Stimulated activated CD4-positive, alpha-beta T cell treated with anti-CD3 and anti-CD28 coated beads, Interleukin-1b, Interleukin-23, amount 100 ng/mL, for 24 hours (primary cell): ENCODE data around the gene PLCB4.

ENCODE experiments used
- DNase-seq, 4 experiments: peaks; one replicate each; pipeline ENCODE4 v3.0.0-alpha.2; 2020; ENCODE audit warnings: low read depth in 4 of 4, low spot score in 1 of 4

PLCB4 gene

DNA sequence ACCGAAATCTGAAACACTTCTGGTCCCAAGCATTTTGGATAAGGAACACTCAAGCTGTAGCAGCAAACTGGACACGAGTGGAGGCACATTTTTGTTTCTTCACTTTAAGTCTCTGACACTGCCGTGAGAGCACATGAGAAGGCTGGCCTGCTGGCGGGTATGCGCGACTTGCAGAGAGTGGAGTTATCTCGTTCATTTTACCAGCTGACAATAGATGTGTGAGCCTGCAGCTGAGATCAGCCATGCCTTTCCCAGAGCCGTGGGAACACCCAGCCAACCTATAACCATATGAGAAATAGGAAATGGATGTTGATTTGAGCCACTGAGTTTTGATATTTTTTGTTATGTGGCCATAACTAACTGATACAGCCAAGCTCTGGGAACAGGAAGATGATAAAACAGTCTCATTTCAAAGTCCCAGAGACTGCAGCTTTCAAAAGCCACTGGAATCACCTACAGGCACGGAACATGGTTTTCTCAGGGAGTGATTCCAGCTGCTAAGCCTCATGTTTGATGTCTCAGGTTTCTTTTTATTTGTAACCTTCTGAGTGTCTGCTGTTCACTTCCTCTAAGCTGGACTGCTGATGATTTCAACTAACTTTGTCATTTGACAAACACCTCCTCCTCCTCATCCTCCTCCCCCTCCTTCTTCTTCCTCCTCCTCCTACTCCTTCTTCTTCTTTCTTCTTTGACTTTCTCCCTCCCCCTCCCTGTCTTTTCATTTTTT lies 416.9 kb downstream of the PLCB4 start:
- DNase-seq, result no peak

DNA sequence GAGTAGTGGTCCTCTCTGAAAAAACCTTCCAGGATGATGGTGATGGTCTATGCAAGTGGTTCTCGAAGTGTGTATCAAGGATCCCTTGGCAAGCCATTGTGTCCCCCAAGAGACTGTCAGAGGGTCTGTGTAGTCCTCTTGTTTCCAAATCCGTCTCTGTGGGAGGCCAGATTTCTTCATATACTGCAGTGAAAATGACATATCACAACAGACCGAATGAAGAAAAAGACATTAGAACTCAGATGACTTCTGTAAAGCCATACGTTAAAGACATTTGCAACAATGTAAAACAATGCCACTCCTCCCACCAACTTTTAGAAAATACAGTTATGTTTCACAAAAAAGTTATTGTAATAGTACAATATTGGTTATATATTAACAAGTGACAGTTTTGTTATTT lies 418.3 kb downstream of the PLCB4 start:
- DNase-seq, result no peak

DNA sequence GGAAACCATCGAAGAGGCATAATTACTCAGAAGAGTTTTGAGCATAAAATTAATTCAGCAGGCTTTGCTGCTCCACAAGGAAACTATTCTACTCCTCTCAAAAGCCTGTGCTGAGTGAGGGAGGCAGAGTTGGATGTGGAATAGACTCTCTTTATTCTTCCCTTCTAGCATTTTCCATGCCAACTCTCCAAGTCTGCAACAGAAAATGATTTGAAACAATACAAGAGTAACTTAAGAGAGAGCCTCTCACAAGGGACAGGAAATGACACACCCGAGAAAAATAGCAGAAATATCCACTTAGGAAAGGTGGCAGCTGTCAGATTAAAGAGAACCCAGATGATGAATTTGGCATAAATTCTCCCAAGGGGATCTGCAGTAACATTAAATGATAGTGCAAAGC lies 419.2 kb downstream of the PLCB4 start:
- DNase-seq, result no peak

DNA sequence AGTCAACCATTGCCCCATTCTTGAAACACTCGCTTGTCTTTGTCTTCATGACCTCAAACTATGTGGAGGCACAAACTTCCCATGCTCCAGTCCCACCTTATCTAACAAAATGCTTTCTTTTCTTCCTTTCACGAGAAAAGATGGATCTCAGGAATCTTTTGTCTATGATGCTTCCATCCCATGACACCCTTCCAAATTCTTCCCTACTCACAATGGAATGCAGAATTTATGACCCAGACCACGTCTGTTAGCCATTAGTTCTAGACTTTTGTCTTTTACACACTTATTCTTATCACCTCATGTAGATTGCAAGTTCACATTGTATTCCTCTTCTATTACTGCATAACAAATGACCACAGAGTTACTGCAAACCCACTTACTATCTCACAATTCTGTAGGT lies 421.3 kb downstream of the PLCB4 start:
- DNase-seq, result no peak

DNA sequence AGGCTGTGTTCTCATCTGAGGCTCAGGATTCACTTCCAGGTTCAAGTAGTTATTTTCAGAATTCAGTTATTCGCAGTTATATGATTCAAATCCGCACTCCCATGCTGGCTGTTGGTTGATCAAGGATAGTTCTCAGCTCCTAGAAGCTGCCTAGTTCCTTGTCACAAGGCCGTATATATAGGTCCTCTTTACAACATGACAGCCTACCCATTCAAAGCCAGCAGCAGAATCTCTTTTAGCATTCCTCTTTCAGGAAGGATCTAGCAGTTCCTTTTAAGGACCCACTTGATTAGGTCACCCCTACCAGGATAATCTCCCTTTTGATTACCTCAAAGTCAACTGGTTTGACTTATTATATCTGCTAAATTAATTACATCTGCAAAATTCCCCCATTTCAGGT lies 421.7 kb downstream of the PLCB4 start:
- no peak for DNase-seq

DNA sequence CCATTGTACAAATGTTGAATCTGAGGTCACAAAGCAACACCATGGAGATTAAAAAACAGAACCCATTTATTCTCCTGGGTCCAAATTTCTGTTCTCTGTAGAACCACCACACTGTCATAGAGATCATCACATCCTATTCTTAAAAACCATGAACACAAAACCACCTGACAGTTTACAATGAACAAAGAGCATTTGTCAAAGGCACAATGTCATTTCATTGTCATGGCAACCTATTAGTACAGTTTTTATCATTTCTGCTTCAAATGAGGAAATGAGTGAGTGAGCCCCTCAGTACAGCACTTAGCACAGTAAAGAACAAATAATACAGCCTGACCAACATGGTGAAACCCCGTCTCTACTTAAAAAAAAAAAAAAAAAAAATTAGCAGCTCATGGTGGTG lies 422.4 kb downstream of the PLCB4 start:
- no peak for DNase-seq

DNA sequence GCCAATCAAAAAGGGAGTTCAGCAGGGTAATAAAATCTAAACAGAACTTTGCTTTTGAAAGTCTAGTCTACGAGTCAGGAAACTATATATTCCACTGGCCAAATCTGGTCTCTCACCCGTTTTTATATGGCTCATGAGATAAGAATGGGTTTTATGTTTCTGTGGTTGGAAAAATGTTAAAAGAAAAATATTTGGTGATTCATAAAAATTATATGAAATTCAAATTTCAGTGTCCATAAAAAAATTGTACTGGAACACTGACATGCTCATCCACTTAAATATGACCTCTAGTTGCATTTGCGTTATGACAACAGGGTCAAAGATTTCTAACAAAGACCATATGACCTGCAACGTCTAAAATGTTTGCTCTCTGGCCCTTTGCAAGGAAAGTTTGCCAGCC lies 423.2 kb downstream of the PLCB4 start:
- DNase-seq, result no peak

DNA sequence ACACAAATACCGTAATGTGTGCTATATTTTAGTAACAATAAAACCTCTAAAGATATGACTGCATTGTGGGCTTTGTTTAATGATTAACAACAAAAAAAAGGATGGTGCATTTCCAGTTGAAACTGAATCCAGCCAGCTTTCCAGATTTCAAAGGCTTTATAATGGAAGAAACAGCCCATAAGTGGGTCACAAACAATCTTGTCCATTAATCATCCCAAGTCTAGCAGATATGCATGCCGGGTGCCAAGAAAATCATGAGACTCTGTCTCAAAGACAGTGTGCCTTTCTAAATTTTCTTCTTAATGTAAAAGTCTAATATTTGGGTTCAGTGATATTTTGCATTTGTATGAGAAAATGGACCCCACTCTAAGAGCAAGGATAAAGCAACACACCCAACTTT lies 424.9 kb downstream of the PLCB4 start:
- no peak for DNase-seq

DNA sequence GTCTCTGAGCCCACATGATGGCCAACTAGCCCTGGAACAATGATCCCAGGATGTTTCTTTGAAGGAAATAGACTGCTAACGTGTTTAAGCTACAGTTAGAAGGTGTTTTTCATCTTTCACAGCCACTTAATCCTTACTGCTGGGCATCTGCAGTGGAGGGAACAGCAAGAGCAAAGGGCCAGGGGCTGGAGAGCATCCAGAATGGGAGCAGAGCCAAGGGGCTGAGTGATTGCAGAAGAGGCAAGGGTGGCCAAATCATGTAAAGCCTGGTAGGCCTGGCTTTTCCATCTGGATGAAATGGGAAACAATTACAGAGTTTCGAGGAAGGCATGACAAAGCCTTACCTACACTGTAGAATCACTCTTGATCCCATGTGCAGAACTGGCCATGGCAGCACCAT lies 426.8 kb downstream of the PLCB4 start:
- no peak for DNase-seq

DNA sequence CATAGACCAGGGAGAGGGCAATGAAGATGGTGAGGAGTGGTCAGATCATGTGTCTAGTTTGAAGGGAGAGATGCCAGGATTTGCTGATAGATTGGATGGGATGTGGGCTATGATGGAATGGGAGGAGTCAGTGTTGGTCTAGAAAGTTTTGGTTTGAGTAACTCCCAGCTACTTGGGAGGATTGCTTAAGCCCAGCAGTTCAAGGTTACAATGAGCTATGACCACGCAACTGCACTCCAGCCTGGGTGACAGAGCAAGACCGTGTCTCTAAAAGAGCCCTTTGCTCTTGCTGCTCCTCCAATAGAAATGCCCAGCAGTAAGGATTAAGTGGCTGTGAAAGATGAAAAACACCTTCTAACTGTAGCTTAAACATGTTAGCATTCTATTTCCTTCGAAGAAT lies 427.3 kb downstream of the PLCB4 start:
- DNase-seq, result no peak

DNA sequence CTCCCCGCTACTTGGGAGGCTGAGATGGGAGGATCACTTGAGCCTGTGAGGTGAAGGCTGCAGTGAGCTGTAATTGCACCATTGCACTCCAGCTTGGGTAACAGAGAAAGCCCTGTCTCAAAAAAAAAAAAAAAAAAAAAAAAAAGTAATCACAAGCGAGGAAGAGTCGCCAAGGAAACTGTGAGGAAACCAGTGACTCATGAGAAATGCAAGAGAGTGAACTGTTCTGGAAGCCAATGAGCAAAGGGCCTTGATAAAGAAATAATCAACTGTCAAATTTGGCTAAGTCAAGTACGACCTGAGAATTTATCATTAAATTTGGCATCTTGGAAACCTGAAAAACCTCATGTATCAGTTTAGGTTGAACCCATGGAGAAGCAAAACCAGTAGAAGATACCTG lies 429.4 kb downstream of the PLCB4 start:
- DNase-seq, result no peak

DNA sequence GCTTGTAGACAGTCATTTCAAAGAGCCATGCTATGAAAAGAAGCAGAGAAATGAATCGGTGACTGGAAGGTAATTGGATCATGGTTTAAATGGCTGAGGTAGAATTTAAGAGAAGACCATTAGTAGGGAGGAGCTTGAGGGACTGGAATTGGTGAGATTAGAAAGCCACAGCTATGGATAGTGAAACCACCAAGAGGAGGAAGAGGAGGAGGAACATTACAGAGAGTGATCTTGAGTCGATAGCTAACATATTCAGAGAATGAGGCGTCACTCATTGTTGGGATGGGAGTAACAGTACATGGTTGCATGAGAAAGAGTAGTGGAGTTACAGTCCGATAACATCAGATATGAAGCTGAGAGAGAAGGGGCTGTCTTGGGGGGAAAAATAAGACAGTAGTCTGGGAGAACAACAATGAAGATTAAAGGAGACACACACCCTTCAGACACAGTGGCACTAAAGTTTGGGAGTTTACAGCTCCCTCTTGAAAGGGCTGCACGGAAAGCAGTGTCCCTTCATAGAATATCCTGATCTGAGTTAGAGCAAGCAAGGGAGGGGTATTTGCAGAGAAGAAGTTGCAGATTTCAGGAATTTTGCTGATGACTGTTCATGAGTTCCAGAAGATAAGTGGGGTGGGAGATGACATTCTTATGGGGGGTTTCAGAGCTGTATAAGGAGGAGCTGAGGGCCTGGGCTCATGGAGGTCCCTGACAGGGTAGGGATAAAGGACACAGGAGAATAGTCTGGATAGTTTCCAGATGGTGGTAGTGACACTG lies 430.4 kb downstream of the PLCB4 start:
- DNase-seq, result no peak

DNA sequence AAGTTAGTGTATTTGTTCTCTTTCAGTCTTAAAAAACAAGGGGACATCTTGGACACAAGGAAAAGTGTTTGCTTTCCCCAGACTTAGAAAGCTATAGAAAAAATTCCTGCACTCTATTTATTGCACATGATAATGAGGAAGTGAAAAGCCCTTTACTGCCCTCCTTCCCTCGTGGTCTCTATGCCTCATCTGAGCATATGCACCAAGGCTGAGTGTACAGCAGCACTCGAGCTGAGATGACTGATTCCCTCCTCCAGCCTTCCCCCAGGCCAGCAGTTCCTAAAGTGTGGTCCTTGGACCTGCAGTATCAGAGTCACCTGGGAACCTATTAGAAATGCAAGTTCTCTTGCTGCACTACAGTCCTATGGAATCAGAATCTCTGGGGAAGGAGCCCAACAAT lies 431.2 kb downstream of the PLCB4 start:
- DNase-seq, result no peak

DNA sequence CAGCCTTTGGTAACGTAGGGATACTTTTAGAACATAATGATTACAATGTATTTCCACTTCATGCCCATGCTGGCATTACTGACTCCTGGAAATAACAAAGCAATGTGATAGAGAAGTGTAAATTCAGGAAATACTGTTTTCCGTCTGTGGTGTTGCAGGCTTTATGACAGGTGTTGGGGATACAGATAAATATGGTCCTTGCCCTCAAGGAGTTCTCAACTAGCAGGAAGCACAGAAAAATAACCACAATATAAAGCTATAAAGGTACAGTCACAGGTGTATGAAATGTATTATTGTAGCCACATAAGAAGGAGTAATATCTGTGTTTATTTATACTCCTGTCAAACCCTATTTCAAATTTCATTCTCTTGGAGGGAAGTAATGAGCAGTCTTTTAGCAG lies 432.6 kb downstream of the PLCB4 start:
- DNase-seq, result no peak

DNA sequence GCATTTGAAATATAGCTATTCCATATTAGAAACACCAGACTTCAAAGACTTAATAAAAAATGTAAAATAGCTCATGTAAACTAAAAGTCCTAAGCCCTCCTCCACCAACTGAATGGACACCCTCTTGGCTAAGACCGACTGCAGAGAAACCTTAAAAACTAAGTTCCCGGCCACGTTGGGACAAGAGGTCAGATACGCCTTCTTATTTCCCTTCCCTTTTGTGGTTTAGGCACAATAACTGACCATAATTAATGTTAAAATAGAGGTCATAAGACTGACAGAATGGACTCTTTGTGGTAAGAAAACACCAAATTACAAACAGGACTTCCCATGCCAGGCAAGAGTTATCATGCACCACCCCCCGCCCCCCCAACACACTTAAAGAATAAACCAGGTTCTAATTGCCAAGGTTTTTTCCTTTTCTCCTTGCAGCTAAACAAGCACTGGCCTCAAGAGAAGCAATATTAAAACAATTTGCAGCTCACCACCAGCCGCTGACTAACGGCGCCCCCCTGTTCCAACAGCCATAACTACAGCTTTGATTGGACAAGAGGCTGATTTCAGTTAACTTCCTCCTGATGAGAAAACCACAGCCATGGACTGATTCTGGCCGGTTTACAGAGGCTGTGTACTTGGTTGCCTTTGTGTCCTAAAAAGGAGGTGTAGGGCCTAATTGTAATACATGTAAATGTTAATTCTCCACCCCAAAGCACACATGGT lies 434.8 kb downstream of the PLCB4 start:
- DNase-seq, result no peak

DNA sequence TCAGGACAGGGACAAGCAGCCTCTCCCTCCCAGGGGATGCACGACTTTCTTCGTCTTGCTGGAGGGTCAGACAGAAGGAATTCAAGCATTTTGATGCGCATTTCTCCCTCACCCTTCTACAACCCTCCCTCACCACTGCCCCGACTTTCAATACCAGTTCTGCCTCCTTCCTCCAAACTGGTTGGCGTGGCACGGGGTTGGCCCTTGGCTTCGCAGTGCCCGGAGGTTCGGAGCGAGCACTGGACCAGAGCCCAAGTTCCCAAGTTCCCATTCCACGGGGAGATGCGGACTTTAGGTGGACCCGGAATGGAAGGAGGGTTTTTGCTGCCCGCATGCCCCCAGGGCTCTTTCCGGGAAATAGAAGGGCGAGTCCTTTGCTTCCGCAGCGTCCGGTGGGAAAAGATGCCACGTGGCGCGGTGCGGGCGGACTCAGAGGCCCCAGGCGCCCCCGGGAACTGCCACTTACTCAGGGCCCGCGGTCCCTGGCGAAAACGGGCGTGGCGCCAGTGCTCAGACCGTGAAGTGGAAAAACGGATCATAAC lies 437.5 kb downstream of the PLCB4 start:
- no peak for DNase-seq

DNA sequence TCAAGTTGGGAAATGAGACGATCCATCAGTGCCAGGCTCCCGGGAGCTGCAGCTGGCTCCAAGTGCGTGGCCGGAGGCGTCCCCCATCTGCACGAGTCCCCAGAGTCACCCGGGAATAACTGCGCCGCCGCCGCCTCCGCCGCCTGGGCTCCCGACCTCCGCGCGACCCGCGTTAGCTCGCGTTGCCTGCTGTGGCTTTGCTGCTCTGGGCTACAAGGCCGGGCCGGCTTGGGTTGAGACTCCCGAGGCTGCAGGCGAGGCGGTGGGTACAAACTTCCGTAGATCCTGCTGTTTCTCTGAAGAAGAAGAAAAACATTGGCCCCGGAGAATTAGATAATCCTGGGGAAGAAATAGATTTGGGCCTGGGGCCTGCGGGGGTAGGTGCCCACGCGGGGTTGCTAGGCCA lies 438.1 kb downstream of the PLCB4 start:
- DNase-seq, result no peak

DNA sequence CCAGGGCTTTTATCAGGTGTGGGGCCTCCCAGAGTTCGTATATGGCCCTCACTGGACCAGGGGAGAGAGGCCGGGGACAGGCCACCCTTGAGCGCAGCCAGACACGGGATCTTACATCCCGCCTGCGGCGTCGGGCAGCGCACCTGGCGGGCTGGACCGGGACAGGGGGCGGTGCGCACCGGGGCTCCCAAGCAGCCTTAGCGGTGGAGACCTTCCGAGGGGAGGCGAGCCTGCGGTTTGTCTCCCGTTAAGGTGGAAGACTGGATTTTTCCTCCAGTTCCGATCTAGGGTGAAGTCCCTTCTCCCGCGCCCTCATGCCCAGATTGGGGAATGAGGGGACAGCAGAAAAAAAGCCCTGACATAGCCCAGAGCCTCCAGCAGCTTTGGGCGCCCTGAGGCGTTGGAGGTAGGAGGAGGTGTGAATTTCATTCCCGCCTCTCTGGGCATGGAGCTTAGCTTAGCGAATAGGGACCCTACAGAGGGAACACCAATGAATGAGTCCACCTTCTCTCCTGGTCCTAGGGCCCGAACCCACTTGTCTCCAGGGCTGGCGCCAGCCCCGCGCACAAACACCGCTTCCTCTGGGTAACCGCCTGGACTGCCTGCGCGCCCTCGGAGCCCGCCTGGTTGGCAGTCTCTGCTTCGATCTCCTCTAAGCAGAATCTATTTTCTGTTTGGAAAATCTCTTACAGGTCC lies 438.8 kb downstream of the PLCB4 start:
- DNase-seq, result no peak

DNA sequence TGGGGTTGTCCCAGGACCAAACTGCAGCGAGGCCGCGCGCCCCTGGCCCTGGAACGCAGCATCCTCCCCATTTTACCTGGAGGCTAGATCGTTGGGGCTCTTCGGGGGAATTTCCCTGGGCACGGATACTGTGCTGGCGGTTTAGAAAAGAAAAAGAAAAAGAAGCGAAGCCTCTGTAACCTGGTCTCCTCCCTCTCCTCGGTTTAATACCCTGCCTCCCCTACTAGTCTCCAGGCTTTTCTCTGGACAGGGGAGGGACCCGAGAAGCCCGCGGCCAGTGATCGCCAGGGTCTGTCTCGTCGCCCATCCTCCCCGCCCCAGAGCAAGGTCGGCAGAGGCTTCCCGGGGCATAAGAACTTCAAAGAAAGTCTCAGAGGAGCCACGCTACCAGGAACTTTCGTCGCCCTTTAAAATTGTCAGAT lies 439.4 kb downstream of the PLCB4 start:
- no peak for DNase-seq

DNA sequence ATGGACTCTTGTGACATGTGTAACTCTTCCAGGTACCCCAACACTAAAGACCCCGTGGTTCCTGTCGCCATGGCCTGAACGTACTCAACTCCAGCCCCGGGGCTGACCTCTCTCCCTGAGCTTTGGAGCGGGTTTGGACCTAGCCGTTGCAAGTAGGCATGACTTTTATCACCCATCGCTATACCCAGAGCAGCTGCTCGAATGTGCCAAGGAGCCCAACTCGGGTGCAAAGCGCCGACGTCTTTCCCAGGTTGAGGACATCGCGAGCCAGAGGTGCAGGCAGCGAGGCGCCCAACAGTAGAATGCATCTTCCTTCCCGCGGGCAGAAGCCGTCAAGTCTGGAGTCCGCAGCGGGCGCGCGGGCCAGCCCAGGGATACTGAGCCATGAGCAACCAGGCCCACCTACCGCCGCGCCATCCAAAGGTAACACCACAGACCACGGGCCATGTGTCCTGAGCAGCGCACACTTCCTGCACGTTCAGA lies 439.9 kb downstream of the PLCB4 start:
- DNase-seq, result no peak

DNA sequence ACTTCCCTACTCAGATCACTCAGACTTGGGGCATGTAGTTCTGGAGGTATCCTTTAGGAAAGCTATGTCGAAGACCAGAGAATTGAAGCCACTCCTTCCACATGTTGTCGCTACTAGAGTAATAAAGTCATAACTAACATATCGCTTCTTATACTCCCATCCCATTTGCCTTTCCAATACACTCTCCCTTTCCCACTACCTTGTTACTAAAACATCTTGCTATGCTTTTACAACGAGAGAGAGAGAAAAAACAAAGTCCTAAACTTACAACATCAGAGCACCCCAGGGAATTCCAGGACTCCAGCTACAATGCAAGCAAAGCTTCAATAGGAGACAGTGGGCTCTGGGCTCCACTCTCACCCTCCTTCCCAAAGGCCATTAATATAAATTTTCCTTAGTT lies 440.4 kb downstream of the PLCB4 start:
- no peak for DNase-seq
